Neural crest cell (in vitro differentiated cells): ENCODE measurements around the gene STIM2. TPM values are rescaled to one million over a fixed set of nuclear protein-coding genes. Genes with fewer than 3 reads are reported as not detected.

Source experiments
- DNase-seq: peaks from one replicate; pipeline ENCODE4 v3.0.0; 2021; ENCODE audit warnings: low read depth, mixed read lengths, low spot score
- H3K27ac Mint-ChIP-seq: one replicate; pipeline ENCODE4 v1.8.0; 2021; ENCODE audit warnings: mild to moderate bottlenecking, mixed read lengths; ENCODE audit not compliant: unreplicated experiment
- H3K27me3 Mint-ChIP-seq: 2 replicates; pipeline ENCODE4 v1.8.0; 2021; ENCODE audit warnings: low read depth, mild to moderate bottlenecking, mixed read lengths
- H3K36me3 Mint-ChIP-seq: 2 replicates; pipeline ENCODE4 v1.8.0; 2021; ENCODE audit warnings: low read depth, mild to moderate bottlenecking, mixed read lengths
- H3K4me1 Mint-ChIP-seq: 2 replicates; pipeline ENCODE4 v1.8.0; 2021; ENCODE audit warnings: mixed read lengths
- H3K4me3 Mint-ChIP-seq: one replicate; pipeline ENCODE4 v1.8.0; 2021; ENCODE audit warnings: mild to moderate bottlenecking, mixed read lengths
- H3K9me3 Mint-ChIP-seq: 2 replicates; pipeline ENCODE4 v1.8.0; 2021; ENCODE audit warnings: mixed read lengths
- CTCF ChIP-seq: fragments of 200-600 bp; sonication (generic); conservative IDR thresholded peaks from 2 replicates; pipeline ENCODE4 v1.5.0; 2021; ENCODE audit warnings: antibody characterized with exemption, mild to moderate bottlenecking
- total RNA-seq: library from RNA; stranded (reverse); gene quantifications from 2 replicates; pipeline ENCODE4 v1.2.1, GENCODE V29; 2021

Gene STIM2
- total RNA-seq, 1 donor from 2014 or later = 30.5 TPM

- Mint-ChIP-seq H3K27ac (peak overlapping the region; percentile 63), H3K9me3 (no peaks in the 10 kb centered on the region), H3K4me3 (peak overlapping the region; percentile 90), H3K4me1 (peaks cover 46% of the 10 kb centered on the region), H3K27me3 (peaks cover 5% of the 10 kb centered on the region), H3K36me3 (no peaks in the 10 kb centered on the region)
- DNase-seq = no peak
- TF ChIP-seq CTCF = no peak
Measured at GRCh38 chr4:26859762-26860156, 882 bp upstream of the STIM2 start.

- no peaks in the 10 kb centered on the region for H3K27me3 Mint-ChIP-seq
- peak overlapping the region; percentile 97 for H3K4me3 Mint-ChIP-seq
- no peaks in the 10 kb centered on the region for H3K9me3 Mint-ChIP-seq
- no peak for TF ChIP-seq CTCF
- no peaks in the 10 kb centered on the region for H3K36me3 Mint-ChIP-seq
- peak; percentile 49 for DNase-seq
- H3K4me1 Mint-ChIP-seq = peaks cover 51% of the 10 kb centered on the region
- H3K27ac Mint-ChIP-seq = no peak overlapping the region
Measured at GRCh38 chr4:26860922-26861433, 337 bp downstream of the STIM2 start.

GRCh38 chr4:26861434-26862186, 969 bp downstream of the STIM2 start:
- Mint-ChIP-seq H3K4me3 (peak overlapping the region; percentile 97), H3K27me3 (no peaks in the 10 kb centered on the region), H3K27ac (peak overlapping the region; percentile 90), H3K9me3 (no peaks in the 10 kb centered on the region), H3K36me3 (no peaks in the 10 kb centered on the region), H3K4me1 (peaks cover 51% of the 10 kb centered on the region)
- peak; percentile 61 for DNase-seq
- TF ChIP-seq CTCF = no peak

GRCh38 chr4:26862381-26862915, 1.8 kb downstream of the STIM2 start:
- peak overlapping the region; percentile 97 for H3K4me3 Mint-ChIP-seq
- no peak for TF ChIP-seq CTCF
- peaks cover 47% of the 10 kb centered on the region for H3K4me1 Mint-ChIP-seq
- no peaks in the 10 kb centered on the region for H3K9me3 Mint-ChIP-seq
- DNase-seq = no peak
- no peaks in the 10 kb centered on the region for H3K27me3 Mint-ChIP-seq
- H3K36me3 Mint-ChIP-seq = no peaks in the 10 kb centered on the region
- no peak overlapping the region for H3K27ac Mint-ChIP-seq

- no peaks in the 10 kb centered on the region for H3K36me3 Mint-ChIP-seq
- TF ChIP-seq CTCF = no peak
- peaks cover 49% of the 10 kb centered on the region for H3K4me1 Mint-ChIP-seq
- no peaks in the 10 kb centered on the region for H3K27me3 Mint-ChIP-seq
- no peak for DNase-seq
- H3K9me3 Mint-ChIP-seq = no peaks in the 10 kb centered on the region
- peak overlapping the region; percentile 67 for H3K4me3 Mint-ChIP-seq
- H3K27ac Mint-ChIP-seq = no peak overlapping the region
Measured at GRCh38 chr4:26863512-26863911, 2.9 kb downstream of the STIM2 start.
